Esophagus squamous epithelium (tissue), 5 donors: Measurements from ENCODE around the gene ZC3H12A. TPM values are rescaled to one million over a fixed set of nuclear protein-coding genes. Genes with fewer than 3 reads are reported as not detected.
A peak's percentile ranks its signal among the peaks of the same experiment; 100 is the strongest.

Experiments
- DNase-seq: peaks from one replicate; lab custom pipeline; 2025; lab: John Stamatoyannopoulos, UW
- H3K27ac ChIP-seq, 4 donors: fragments of 200-600 bp; sonication (generic); one replicate each; pipeline ENCODE4 v1.5.1; 2016 to 2019; ENCODE audit warnings: mild to moderate bottlenecking in 1 of 4
- H3K27me3 ChIP-seq, 4 donors: fragments of 200-600 bp; sonication (generic); 1 replicate in 3 of 4; 2 replicates in 1 of 4; pipeline versions ENCODE4 v1.5.1 to v1.6.0; 2017 to 2021; ENCODE audit warnings: antibody characterized with exemption in 1 of 4
- H3K36me3 ChIP-seq, 3 donors: fragments of 200-600 bp; sonication (generic); one replicate each; pipeline ENCODE4 v1.5.1; 2016 to 2019
- H3K4me1 ChIP-seq, 3 donors: fragments of 200-600 bp; sonication (generic); one replicate each; pipeline ENCODE4 v1.5.1; 2017 to 2019
- H3K4me3 ChIP-seq, 4 donors: fragments of 200-600 bp; sonication (generic); 1 replicate in 3 of 4; 2 replicates in 1 of 4; pipeline ENCODE4 v1.5.1; 2016 to 2019; ENCODE audit warnings: mild to moderate bottlenecking in 2 of 4, moderate library complexity in 1 of 4
- H3K9me3 ChIP-seq, 3 donors: fragments of 200-600 bp; sonication (generic); one replicate each; pipeline ENCODE4 v1.5.1; 2016 to 2019
- POLR2A ChIP-seq, 4 donors: fragments of 450-650 bp; IDR thresholded peaks; one replicate each; pipeline ENCODE4 v1.6.1; 2017; ENCODE audit warnings: antibody characterized with exemption in 4 of 4, mild to moderate bottlenecking in 4 of 4, moderate library complexity in 3 of 4
- WGBS, 2 donors: methylation state at CpG; one replicate each; pipeline ENCODE4 v1.1.5; 2018; 5-methylcytosine and 5-hydroxymethylcytosine counted together
- intact Hi-C: fragments of 100-400 bp; cut with DNase I; formaldehyde crosslinking; loops from one replicate; pipeline ENCODE4 v1.15.0; 2022
- total RNA-seq, 4 donors: library from RNA; depleted of rRNA; stranded (reverse); fragments of >200 nt; gene quantifications; one replicate each; pipeline ENCODE4 v1.1.0, GENCODE V29; 2016
- TF ChIP-seq, protein P1 (sequence below), 6 experiments: fragments of 450-650 bp in 4 of 6; fragments of 200-600 bp in 2 of 6; sonication (generic) in 2 of 6; IDR thresholded peaks; one replicate each; pipeline ENCODE4 v1.5.1; 2016 to 2019; ENCODE audit warnings: antibody characterized with exemption in 6 of 6, mild to moderate bottlenecking in 4 of 6, moderate library complexity in 4 of 6
- donor health status: DM: yes; HTN: yes; CAD: no.

ZC3H12A gene
- total RNA-seq, 4 donors from 2014 or later = 11.6 to 132 (median 49.0) TPM

DNA sequence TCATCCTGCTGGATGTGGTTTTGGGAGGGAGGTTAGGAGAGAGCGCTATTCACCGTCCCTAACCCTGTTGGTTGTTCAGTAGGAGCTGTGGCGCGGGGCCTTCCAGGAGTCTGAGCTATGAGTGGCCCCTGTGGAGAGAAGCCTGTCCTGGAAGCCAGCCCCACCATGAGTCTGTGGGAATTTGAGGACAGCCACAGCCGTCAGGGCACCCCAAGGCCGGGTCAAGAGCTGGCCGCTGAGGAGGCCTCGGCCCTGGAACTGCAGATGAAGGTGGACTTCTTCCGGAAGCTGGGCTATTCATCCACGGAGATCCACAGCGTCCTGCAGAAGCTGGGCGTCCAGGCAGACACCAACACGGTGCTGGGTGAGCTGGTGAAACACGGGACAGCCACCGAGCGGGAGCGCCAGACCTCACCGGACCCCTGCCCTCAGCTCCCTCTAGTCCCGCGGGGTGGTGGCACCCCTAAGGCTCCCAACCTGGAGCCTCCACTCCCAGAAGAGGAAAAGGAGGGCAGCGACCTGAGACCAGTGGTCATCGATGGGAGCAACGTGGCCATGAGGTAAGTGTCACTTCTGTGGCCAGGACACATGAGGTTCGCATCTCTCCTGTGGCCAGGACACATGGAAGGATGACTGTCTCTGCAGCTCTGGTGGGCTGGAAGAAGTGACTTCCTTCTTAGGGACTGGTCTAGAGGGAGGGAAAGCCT, 1.2 kb downstream of the ZC3H12A start:
- Histone ChIP-seq H3K4me3 (peak overlapping the region; percentile 74 to 85 (median 82)), H3K9me3 (no peaks in the 10 kb centered on the region), H3K27me3 (no peaks in the 10 kb centered on the region), H3K27ac (peak overlapping the region; percentile 96 to 99 (median 97)), H3K36me3 (peaks cover 1 to 20% (median 6%) of the 10 kb centered on the region in 3 donors), H3K4me1 (peaks cover 70 to 93% (median 79%) of the 10 kb centered on the region in 3 donors)
- peak in 1 of 4 donors; percentile 27 for TF ChIP-seq POLR2A (IDR thresholded peaks at IDR 0.05)
- TF ChIP-seq, protein P1, sequence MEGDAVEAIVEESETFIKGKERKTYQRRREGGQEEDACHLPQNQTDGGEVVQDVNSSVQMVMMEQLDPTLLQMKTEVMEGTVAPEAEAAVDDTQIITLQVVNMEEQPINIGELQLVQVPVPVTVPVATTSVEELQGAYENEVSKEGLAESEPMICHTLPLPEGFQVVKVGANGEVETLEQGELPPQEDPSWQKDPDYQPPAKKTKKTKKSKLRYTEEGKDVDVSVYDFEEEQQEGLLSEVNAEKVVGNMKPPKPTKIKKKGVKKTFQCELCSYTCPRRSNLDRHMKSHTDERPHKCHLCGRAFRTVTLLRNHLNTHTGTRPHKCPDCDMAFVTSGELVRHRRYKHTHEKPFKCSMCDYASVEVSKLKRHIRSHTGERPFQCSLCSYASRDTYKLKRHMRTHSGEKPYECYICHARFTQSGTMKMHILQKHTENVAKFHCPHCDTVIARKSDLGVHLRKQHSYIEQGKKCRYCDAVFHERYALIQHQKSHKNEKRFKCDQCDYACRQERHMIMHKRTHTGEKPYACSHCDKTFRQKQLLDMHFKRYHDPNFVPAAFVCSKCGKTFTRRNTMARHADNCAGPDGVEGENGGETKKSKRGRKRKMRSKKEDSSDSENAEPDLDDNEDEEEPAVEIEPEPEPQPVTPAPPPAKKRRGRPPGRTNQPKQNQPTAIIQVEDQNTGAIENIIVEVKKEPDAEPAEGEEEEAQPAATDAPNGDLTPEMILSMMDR (IDR thresholded peaks at IDR 0.05) = no peak
- 57% methylated on average over 3 of the region's 24 CpGs; no CpG with 5 or more reads in 1 of the 2 donors for WGBS, 2 donors
- intact Hi-C loops = no loop called here
- DNase-seq = no peak

DNA sequence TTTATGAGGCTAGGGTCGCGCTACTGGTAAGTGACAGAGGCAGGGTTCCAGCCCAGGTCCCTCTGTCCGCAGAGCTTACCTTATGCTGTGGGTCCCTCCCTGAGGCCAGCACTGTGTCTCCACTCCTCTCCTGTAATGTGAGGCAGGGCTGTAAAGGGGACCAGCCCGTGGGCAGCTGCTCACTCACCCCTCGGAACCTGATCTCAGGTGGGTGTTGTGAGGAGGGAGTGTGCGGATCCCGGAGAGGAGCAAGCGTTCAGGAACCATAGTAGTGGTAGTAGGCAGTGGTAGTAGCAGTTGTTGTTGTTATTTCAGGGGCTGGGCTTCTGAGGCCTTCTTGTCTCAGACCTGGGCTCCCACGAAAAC, 1.7 kb downstream of the ZC3H12A start:
- H3K4me1 ChIP-seq = peaks cover 70 to 93% (median 81%) of the 10 kb centered on the region in 3 donors
- 28 to 31% methylated on average over 3 to 6 of the region's 9 CpGs for WGBS, 2 donors
- H3K27me3 ChIP-seq = no peaks in the 10 kb centered on the region

GRCh38 chr1:37476460-37477197, 2.2 kb downstream of the ZC3H12A start:
- TF ChIP-seq, protein P1 (IDR thresholded peaks at IDR 0.05) = no peak
- peak in 1 of 4 donors; percentile 53 for TF ChIP-seq POLR2A (IDR thresholded peaks at IDR 0.05)
- H3K27ac ChIP-seq = peak overlapping the region; percentile 96 to 99 (median 97)
- H3K9me3 ChIP-seq = no peaks in the 10 kb centered on the region
- no peak for DNase-seq
- peaks cover 12 to 31% (median 17%) of the 10 kb centered on the region in 3 donors for H3K36me3 ChIP-seq
- intact Hi-C loops = no loop called here
- H3K4me3 ChIP-seq = peak overlapping the region; percentile 74 to 85 (median 82)
- H3K4me1 ChIP-seq = peaks cover 66 to 93% (median 81%) of the 10 kb centered on the region in 3 donors
- WGBS, 2 donors = 0% methylated on average over 1 of the region's 5 CpGs; no CpG with 5 or more reads in 1 of the 2 donors
- no peaks in the 10 kb centered on the region for H3K27me3 ChIP-seq

More for the DNA sequence above, 1.7 kb downstream of the ZC3H12A start:
- no peak for TF ChIP-seq POLR2A (IDR thresholded peaks at IDR 0.05)
- TF ChIP-seq, protein P1 (IDR thresholded peaks at IDR 0.05) = no peak
- Histone ChIP-seq H3K9me3 (no peaks in the 10 kb centered on the region), H3K4me3 (peak overlapping the region; percentile 74 to 85 (median 82)), H3K36me3 (peaks cover 7 to 26% (median 12%) of the 10 kb centered on the region in 3 donors), H3K27ac (peak overlapping the region; percentile 96 to 99 (median 97))
- intact Hi-C loops = no loop called here
- no peak for DNase-seq

- intact Hi-C loops = no loop called here
- Histone ChIP-seq H3K9me3 (no peaks in the 10 kb centered on the region), H3K27me3 (no peaks in the 10 kb centered on the region), H3K4me1 (peaks cover 58 to 93% (median 75%) of the 10 kb centered on the region in 3 donors), H3K4me3 (peak overlapping the region; percentile 74 to 85 (median 82)), H3K36me3 (peaks cover 20 to 39% (median 25%) of the 10 kb centered on the region in 3 donors), H3K27ac (peak overlapping the region; percentile 96 to 99 (median 97))
- TF ChIP-seq, protein P1 (IDR thresholded peaks at IDR 0.05) = no peak
- TF ChIP-seq POLR2A (IDR thresholded peaks at IDR 0.05) = peak in 1 of 4 donors; percentile 63
- no peak for DNase-seq
- 8 to 9% methylated on average over 4 to 7 of the region's 10 CpGs for WGBS, 2 donors
Observed at GRCh38 chr1:37477198-37477931, 3.0 kb downstream of the ZC3H12A start.
